SK-N-SH treated with all-trans-retinoic acid at 6 μM for 48 hours (cell line): ENCODE data around the gene CD96.

Experiments
- ATAC-seq: fragments of 200-7000 bp; cut with Tn5 transposase; 3 replicates; pipeline ENCODE4 v1.9.1; 2020; ENCODE audit warnings: mild to moderate bottlenecking, moderate library complexity
- ARNTL ChIP-seq: fragments of 450-650 bp; formaldehyde crosslinking; IDR thresholded peaks from 2 replicates; pipeline ENCODE4 v1.5.0; 2020; ENCODE audit warnings: low read depth, mild to moderate bottlenecking, moderate library complexity, borderline replicate concordance
- BACH2 ChIP-seq: fragments of 250-450 bp; sonication (Bioruptor Pico); IDR thresholded peaks from 2 replicates; pipeline ENCODE4 v1.9.0; 2021; ENCODE audit warnings: mild to moderate bottlenecking, borderline replicate concordance
- CSDC2 ChIP-seq: fragments of 250-450 bp; sonication (Bioruptor Pico); IDR thresholded peaks from 2 replicates; pipeline ENCODE4 v1.5.0; 2020; ENCODE audit warnings: mild to moderate bottlenecking, moderate library complexity
- ESRRG ChIP-seq: fragments of 250-450 bp; sonication (Bioruptor Pico); IDR thresholded peaks from 2 replicates; pipeline ENCODE4 v1.6.1; 2021; ENCODE audit warnings: mild to moderate bottlenecking
- GLIS3 ChIP-seq: fragments of 250-450 bp; sonication (Bioruptor Pico); IDR thresholded peaks from 2 replicates; pipeline ENCODE4 v1.5.0; 2020; ENCODE audit warnings: mild to moderate bottlenecking, moderate library complexity
- ISL1 ChIP-seq: fragments of 250-450 bp; sonication (Bioruptor Pico); IDR thresholded peaks from 2 replicates; pipeline ENCODE4 v2.1.2; 2022; ENCODE audit warnings: mild to moderate bottlenecking, moderate library complexity
- OSR1 ChIP-seq: fragments of 250-450 bp; sonication (Bioruptor Pico); IDR thresholded peaks from 2 replicates; pipeline ENCODE4 v1.8.0; 2022; ENCODE audit warnings: moderate library complexity, mild to moderate bottlenecking, inconsistent platforms
- PPARA ChIP-seq: fragments of 250-450 bp; sonication (Bioruptor Pico); IDR thresholded peaks from 2 replicates; pipeline ENCODE4 v1.5.0; 2020; ENCODE audit warnings: mild to moderate bottlenecking, borderline replicate concordance
- SNAI2 ChIP-seq: fragments of 250-450 bp; sonication (Bioruptor Pico); IDR thresholded peaks from 2 replicates; pipeline ENCODE4 v1.5.0; 2020; ENCODE audit warnings: mild to moderate bottlenecking, moderate library complexity
- TCF4 ChIP-seq: fragments of 250-450 bp; sonication (Bioruptor Pico); IDR thresholded peaks from 2 replicates; pipeline ENCODE4 v1.8.0; 2021; ENCODE audit warnings: mild to moderate bottlenecking, moderate library complexity, borderline replicate concordance
- TOX ChIP-seq: fragments of 250-450 bp; sonication (Bioruptor Pico); IDR thresholded peaks from 2 replicates; pipeline ENCODE4 v1.8.0; 2021; ENCODE audit warnings: mild to moderate bottlenecking, moderate library complexity, borderline replicate concordance
- ZC3H10 ChIP-seq: fragments of 250-450 bp; sonication (Bioruptor Pico); IDR thresholded peaks from 2 replicates; pipeline ENCODE4 v1.5.1; 2021; ENCODE audit warnings: mild to moderate bottlenecking, moderate library complexity
- ZFP3 ChIP-seq: fragments of 250-450 bp; sonication (Bioruptor Pico); IDR thresholded peaks from 2 replicates; pipeline ENCODE4 v1.5.0; 2020; ENCODE audit warnings: mild to moderate bottlenecking, moderate library complexity
- ZNF565 ChIP-seq: fragments of 450-650 bp; formaldehyde crosslinking; conservative IDR thresholded peaks from 2 replicates; pipeline ENCODE4 v1.5.0; 2020; ENCODE audit warnings: low read depth, mild to moderate bottlenecking, moderate library complexity
- ZNF70 ChIP-seq: fragments of 450-650 bp; formaldehyde crosslinking; IDR thresholded peaks from 2 replicates; pipeline ENCODE4 v1.5.0; 2020; ENCODE audit warnings: mild to moderate bottlenecking, moderate library complexity
- ZNF8 ChIP-seq: fragments of 450-650 bp; formaldehyde crosslinking; IDR thresholded peaks from 2 replicates; pipeline ENCODE4 v1.5.0; 2020; ENCODE audit warnings: mild to moderate bottlenecking, moderate library complexity
- TF ChIP-seq, protein P1 (sequence below): fragments of 250-450 bp; sonication (Bioruptor Pico); IDR thresholded peaks from 2 replicates; pipeline ENCODE4 v1.8.0; 2021; ENCODE audit warnings: low read depth, mild to moderate bottlenecking, moderate library complexity, borderline replicate concordance
- TF ChIP-seq, protein P2 (sequence below): fragments of 250-450 bp; sonication (Bioruptor Pico); IDR thresholded peaks from 2 replicates; pipeline ENCODE4 v1.5.1; 2021; ENCODE audit warnings: mild to moderate bottlenecking, moderate library complexity
- TF ChIP-seq, protein P3 (sequence below): fragments of 250-450 bp; sonication (Bioruptor Pico); IDR thresholded peaks from 2 replicates; pipeline ENCODE4 v1.8.0; 2020; ENCODE audit warnings: mild to moderate bottlenecking, moderate library complexity, borderline replicate concordance
- TF ChIP-seq, protein P4 (sequence below): fragments of 250-450 bp; sonication (Bioruptor Pico); IDR thresholded peaks from 2 replicates; pipeline ENCODE4 v1.5.0; 2020; ENCODE audit warnings: mild to moderate bottlenecking, moderate library complexity

The CD96 gene

DNA sequence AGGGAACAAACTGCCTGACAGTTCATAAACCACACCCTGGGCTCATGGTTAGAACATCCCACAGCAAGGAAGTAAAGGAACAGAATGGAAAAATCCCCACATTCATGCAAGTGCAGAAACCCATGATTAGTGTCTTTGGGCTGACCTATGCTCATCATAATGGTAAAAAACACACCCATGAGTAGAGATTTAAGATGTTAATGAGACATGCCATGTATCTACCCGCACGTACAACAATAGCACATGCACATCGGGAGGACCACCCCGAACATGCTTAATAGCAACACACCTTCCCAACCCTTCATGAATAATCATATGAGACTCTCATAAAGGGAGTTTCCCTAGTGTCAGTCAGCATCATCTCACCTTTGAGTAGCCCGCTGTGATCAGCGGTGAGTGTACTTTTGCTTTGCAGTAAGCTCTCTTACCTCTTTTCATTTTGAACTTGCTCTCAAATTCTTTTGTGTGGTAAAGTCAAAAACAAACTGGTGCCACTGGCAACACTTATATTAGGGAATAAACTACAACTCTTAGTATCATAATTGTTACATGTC lies 30.0 kb downstream of the CD96 start (continued):
- TF ChIP-seq BACH2 (CRISPR knock-in tag) = no peak

DNA sequence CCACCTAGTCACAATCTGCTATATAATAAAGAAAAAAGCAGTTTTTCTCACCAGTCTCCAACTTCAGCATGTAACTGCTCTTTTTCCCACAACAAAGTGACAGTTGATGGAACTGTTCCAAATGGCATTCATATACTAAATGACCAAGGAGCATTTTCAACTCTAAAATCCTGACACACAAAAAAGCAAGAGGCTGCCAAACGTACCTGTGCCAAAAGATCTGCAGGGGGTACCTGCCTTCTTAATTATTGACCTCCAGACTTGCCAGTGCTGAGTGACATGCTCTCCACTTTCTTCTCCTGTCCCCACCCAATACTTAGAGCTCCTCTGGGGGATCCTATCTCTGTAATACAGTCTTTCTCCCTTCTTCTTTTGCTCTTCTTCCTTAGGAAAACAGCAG lies 35.1 kb downstream of the CD96 start:
- TF ChIP-seq ESRRG = no peak
- TF ChIP-seq ARNTL (CRISPR knock-in tag) = no peak
- TF ChIP-seq GLIS3 (CRISPR knock-in tag) = no peak
- TF ChIP-seq TOX (CRISPR knock-in tag) = no peak
- TF ChIP-seq PPARA (CRISPR knock-in tag) = no peak
- no peak for TF ChIP-seq BACH2 (CRISPR knock-in tag)
- TF ChIP-seq ZNF565 (CRISPR knock-in tag) = no peak
- no peak for TF ChIP-seq CSDC2 (CRISPR knock-in tag)
- no peak for TF ChIP-seq ZNF70 (CRISPR knock-in tag)
- no peak for TF ChIP-seq TCF4 (CRISPR knock-in tag)
- TF ChIP-seq, protein P1, sequence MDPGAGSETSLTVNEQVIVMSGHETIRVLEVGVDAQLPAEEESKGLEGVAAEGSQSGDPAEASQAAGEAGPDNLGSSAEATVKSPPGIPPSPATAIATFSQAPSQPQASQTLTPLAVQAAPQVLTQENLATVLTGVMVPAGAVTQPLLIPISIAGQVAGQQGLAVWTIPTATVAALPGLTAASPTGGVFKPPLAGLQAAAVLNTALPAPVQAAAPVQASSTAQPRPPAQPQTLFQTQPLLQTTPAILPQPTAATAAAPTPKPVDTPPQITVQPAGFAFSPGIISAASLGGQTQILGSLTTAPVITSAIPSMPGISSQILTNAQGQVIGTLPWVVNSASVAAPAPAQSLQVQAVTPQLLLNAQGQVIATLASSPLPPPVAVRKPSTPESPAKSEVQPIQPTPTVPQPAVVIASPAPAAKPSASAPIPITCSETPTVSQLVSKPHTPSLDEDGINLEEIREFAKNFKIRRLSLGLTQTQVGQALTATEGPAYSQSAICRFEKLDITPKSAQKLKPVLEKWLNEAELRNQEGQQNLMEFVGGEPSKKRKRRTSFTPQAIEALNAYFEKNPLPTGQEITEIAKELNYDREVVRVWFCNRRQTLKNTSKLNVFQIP (CRISPR knock-in tag) = no peak
- TF ChIP-seq SNAI2 (CRISPR knock-in tag) = no peak
- TF ChIP-seq, protein P2, sequence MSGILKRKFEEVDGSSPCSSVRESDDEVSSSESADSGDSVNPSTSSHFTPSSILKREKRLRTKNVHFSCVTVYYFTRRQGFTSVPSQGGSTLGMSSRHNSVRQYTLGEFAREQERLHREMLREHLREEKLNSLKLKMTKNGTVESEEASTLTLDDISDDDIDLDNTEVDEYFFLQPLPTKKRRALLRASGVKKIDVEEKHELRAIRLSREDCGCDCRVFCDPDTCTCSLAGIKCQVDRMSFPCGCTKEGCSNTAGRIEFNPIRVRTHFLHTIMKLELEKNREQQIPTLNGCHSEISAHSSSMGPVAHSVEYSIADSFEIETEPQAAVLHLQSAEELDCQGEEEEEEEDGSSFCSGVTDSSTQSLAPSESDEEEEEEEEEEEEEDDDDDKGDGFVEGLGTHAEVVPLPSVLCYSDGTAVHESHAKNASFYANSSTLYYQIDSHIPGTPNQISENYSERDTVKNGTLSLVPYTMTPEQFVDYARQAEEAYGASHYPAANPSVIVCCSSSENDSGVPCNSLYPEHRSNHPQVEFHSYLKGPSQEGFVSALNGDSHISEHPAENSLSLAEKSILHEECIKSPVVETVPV (CRISPR knock-in tag) = no peak
- TF ChIP-seq, protein P3, sequence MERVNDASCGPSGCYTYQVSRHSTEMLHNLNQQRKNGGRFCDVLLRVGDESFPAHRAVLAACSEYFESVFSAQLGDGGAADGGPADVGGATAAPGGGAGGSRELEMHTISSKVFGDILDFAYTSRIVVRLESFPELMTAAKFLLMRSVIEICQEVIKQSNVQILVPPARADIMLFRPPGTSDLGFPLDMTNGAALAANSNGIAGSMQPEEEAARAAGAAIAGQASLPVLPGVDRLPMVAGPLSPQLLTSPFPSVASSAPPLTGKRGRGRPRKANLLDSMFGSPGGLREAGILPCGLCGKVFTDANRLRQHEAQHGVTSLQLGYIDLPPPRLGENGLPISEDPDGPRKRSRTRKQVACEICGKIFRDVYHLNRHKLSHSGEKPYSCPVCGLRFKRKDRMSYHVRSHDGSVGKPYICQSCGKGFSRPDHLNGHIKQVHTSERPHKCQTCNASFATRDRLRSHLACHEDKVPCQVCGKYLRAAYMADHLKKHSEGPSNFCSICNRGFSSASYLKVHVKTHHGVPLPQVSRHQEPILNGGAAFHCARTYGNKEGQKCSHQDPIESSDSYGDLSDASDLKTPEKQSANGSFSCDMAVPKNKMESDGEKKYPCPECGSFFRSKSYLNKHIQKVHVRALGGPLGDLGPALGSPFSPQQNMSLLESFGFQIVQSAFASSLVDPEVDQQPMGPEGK (CRISPR knock-in tag) = no peak
- TF ChIP-seq ZFP3 (CRISPR knock-in tag) = no peak
- no peak for TF ChIP-seq ZC3H10 (CRISPR knock-in tag)
- no peak for ATAC-seq

DNA sequence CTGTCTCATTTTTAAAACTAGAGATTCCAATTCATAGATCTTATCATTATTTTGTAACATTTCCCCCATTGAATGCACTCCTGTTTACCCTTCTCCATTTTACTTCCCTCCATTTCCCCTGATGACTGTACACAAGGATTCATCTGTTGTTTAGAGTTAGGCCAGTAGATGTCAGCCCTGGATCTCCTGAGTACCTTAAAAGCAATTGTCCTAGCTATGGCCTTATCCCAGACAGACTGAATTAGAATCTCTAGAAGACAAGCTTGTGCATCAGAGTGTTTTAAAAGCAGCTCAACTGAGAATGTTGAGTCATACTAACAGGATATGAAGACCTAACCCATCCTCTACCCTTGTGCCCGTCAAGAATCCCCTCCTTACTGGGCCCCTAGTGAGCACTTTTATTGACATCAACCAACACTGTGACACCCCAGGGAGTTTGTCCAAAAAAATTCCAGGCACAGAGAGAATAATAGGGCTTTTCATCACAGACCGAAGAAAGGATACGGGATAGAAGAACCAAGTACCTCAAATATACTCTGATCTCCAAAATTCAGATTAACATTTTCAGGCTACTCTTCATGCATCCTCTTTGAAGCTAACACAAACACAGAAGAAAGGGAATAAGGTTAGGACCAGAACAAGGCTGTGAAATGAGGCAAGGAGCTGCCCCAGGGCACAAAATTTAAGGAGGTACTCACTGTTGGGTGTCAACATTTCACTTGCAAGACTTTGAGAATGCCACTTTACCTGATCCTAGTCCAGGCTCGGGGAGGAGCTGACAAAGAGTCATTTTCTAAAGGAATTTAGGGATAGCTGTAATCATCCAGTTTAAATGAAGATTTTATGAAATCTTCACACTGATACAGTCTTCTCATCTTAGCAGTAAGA lies 36.0 kb downstream of the CD96 start:
- TF ChIP-seq CSDC2 (CRISPR knock-in tag) (no peak), TCF4 (CRISPR knock-in tag) (no peak), SNAI2 (CRISPR knock-in tag) (no peak), ZNF8 (no peak), ISL1 (CRISPR knock-in tag) (no peak), OSR1 (CRISPR knock-in tag) (no peak), PPARA (CRISPR knock-in tag) (no peak), ZNF70 (CRISPR knock-in tag) (no peak), ESRRG (no peak), GLIS3 (CRISPR knock-in tag) (no peak)
- TF ChIP-seq, protein P4, sequence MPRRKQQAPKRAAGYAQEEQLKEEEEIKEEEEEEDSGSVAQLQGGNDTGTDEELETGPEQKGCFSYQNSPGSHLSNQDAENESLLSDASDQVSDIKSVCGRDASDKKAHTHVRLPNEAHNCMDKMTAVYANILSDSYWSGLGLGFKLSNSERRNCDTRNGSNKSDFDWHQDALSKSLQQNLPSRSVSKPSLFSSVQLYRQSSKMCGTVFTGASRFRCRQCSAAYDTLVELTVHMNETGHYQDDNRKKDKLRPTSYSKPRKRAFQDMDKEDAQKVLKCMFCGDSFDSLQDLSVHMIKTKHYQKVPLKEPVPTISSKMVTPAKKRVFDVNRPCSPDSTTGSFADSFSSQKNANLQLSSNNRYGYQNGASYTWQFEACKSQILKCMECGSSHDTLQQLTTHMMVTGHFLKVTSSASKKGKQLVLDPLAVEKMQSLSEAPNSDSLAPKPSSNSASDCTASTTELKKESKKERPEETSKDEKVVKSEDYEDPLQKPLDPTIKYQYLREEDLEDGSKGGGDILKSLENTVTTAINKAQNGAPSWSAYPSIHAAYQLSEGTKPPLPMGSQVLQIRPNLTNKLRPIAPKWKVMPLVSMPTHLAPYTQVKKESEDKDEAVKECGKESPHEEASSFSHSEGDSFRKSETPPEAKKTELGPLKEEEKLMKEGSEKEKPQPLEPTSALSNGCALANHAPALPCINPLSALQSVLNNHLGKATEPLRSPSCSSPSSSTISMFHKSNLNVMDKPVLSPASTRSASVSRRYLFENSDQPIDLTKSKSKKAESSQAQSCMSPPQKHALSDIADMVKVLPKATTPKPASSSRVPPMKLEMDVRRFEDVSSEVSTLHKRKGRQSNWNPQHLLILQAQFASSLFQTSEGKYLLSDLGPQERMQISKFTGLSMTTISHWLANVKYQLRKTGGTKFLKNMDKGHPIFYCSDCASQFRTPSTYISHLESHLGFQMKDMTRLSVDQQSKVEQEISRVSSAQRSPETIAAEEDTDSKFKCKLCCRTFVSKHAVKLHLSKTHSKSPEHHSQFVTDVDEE (CRISPR knock-in tag) = no peak
- peak; percentile 91 for ATAC-seq
